ENCODE measurements around the gene LORICRIN. TPM values are rescaled to one million over a fixed set of nuclear protein-coding genes. Genes with fewer than 3 reads are reported as not detected.
"Not testable (repeated sequence)": the region's sequence is repeated elsewhere in the genome, so short reads cannot be mapped to it uniquely, and the experiment has no call there.

LORICRIN gene
- total RNA-seq, 4 donors from 2014 or later: 434 to 831 (median 725) TPM

GRCh38 chr1:153220606-153221303 is 38.7 kb upstream of the LORICRIN start:
- 46 to 54% methylated on average over 6 of the region's 6 CpGs for WGBS, 2 donors
- intact Hi-C loops (cut with DNase I; ENCODE audit: low total_unique reads): no loop called here

GRCh38 chr1:153223040-153223891 is 36.2 kb upstream of the LORICRIN start:
- DNase-seq (ENCODE audit: low spot score in 2 of 2): peak; percentile 46 to 90
- intact Hi-C loops (cut with DNase I; ENCODE audit: low total_unique reads); H3K4me3 ChIP-seq (ENCODE audit: low read depth, poor library complexity, severe bottlenecking): not testable (repeated sequence)
- WGBS, 2 donors: 50 to 56% methylated on average over 16 of the region's 16 CpGs

More at GRCh38 chr1:153220606-153221303, 38.7 kb upstream of the LORICRIN start:
- no peak overlapping the region for H3K4me3 ChIP-seq (ENCODE audit: low read depth, poor library complexity, severe bottlenecking)
- TF ChIP-seq, protein P1, sequence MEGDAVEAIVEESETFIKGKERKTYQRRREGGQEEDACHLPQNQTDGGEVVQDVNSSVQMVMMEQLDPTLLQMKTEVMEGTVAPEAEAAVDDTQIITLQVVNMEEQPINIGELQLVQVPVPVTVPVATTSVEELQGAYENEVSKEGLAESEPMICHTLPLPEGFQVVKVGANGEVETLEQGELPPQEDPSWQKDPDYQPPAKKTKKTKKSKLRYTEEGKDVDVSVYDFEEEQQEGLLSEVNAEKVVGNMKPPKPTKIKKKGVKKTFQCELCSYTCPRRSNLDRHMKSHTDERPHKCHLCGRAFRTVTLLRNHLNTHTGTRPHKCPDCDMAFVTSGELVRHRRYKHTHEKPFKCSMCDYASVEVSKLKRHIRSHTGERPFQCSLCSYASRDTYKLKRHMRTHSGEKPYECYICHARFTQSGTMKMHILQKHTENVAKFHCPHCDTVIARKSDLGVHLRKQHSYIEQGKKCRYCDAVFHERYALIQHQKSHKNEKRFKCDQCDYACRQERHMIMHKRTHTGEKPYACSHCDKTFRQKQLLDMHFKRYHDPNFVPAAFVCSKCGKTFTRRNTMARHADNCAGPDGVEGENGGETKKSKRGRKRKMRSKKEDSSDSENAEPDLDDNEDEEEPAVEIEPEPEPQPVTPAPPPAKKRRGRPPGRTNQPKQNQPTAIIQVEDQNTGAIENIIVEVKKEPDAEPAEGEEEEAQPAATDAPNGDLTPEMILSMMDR (IDR thresholded peaks at IDR 0.05): no peak
- TF ChIP-seq POLR2A (IDR thresholded peaks at IDR 0.05): no peak
- no peak for DNase-seq (ENCODE audit: low spot score in 2 of 2)

- intact Hi-C loops (cut with DNase I; ENCODE audit: low total_unique reads): no loop called here
- no peak for DNase-seq (ENCODE audit: low spot score in 2 of 2)
- 74 to 75% methylated on average over 2 of the region's 2 CpGs for WGBS, 2 donors
- no peak for TF ChIP-seq POLR2A (IDR thresholded peaks at IDR 0.05)
- TF ChIP-seq, protein P1 (IDR thresholded peaks at IDR 0.05): no peak
- no peak overlapping the region for H3K4me3 ChIP-seq (ENCODE audit: low read depth, poor library complexity, severe bottlenecking)
These were observed 31.7 kb upstream of the LORICRIN start for GRCh38 chr1:153227810-153228209.

- intact Hi-C loops (cut with DNase I; ENCODE audit: low total_unique reads): no loop called here
- TF ChIP-seq, protein P1 (IDR thresholded peaks at IDR 0.05): no peak
- TF ChIP-seq POLR2A (IDR thresholded peaks at IDR 0.05): no peak
- WGBS, 2 donors: 78 to 87% methylated on average over 1 of the region's 1 CpG
- no peak for DNase-seq (ENCODE audit: low spot score in 2 of 2)
- no peak overlapping the region for H3K4me3 ChIP-seq (ENCODE audit: low read depth, poor library complexity, severe bottlenecking)
These were observed 31.0 kb upstream of the LORICRIN start for GRCh38 chr1:153228491-153228890.

GRCh38 chr1:153229076-153229829 is 30.2 kb upstream of the LORICRIN start:
- DNase-seq (ENCODE audit: low spot score in 2 of 2); intact Hi-C loops (cut with DNase I; ENCODE audit: low total_unique reads); H3K4me3 ChIP-seq (ENCODE audit: low read depth, poor library complexity, severe bottlenecking): not testable (repeated sequence)
- WGBS, 2 donors: 59 to 62% methylated on average over 12 of the region's 12 CpGs

GRCh38 chr1:153231363-153231762 is 28.1 kb upstream of the LORICRIN start:
- WGBS, 2 donors: 74% methylated on average over 4 of the region's 4 CpGs
- TF ChIP-seq POLR2A (IDR thresholded peaks at IDR 0.05): no peak
- TF ChIP-seq, protein P1 (IDR thresholded peaks at IDR 0.05): no peak
- intact Hi-C loops (cut with DNase I; ENCODE audit: low total_unique reads): no loop called here
- no peak for DNase-seq (ENCODE audit: low spot score in 2 of 2)
- no peak overlapping the region for H3K4me3 ChIP-seq (ENCODE audit: low read depth, poor library complexity, severe bottlenecking)
